ENCODE measurements around the gene RAB21. TPM values are rescaled to one million over a fixed set of nuclear protein-coding genes. Genes with fewer than 3 reads are reported as not detected.

RAB21 gene
- total and polyA plus RNA-seq, 2 donors (not counting 1 experiment from before 2014, with no cell fraction given) = 7.3 to 83.7 TPM

DNA sequence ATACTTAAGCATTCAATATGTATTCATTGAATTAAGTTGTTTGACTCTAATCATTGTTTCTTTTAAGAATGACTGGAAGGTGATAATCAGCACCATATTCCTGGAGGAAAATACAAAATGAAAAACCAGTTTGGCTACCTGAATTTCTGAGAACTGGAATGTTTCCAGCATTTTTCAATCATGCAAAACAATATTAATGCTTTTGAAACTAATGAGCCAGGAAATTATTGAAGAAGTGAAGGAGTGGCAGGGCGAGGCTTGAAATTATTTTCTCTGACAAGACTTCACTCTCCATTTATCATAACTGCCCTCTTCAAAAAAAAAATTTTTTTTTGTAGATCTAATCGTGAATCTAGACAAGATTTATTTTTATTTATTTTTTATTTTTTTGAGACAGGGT lies 49.7 kb upstream of the RAB21 start:
- Histone ChIP-seq H3K4me3 (ENCODE audit: control extremely low read depth in 1 of 5, extremely low read depth in 1 of 5, insufficient read depth in 1 of 5, low read depth in 2 of 5, low read length in 4 of 5) (no peak overlapping the region), H3K9ac (ENCODE audit: low read length) (no peak overlapping the region), H3K9me3 (ENCODE audit: control extremely low read depth in 1 of 3, control insufficient read depth in 2 of 3, insufficient read depth in 1 of 3, low read length in 2 of 3) (peaks cover 0 to 1% (median 0%) of the 10 kb centered on the region in 3 donors), H4K20me1 (ENCODE audit: control insufficient read depth, insufficient read depth, low read length, poor library complexity, severe bottlenecking) (no peaks in the 10 kb centered on the region), H3K79me2 (ENCODE audit: control insufficient read depth, insufficient read depth, low read length) (peaks cover 1% of the 10 kb centered on the region), H3K4me1 (ENCODE audit: control insufficient read depth in 2 of 2, insufficient read depth in 2 of 2, low read length in 2 of 2) (peaks cover 8 to 9% of the 10 kb centered on the region in 2 donors), H3K36me3 (replicated peaks in 1 of 2; ENCODE audit: control extremely low read depth in 1 of 2, control insufficient read depth in 1 of 2, extremely low read depth in 1 of 2, insufficient read depth in 2 of 2, low read length in 1 of 2) (peaks cover 8 to 40% of the 10 kb centered on the region in 2 experiments), H3K4me2 (replicated peaks; ENCODE audit: low read depth, low read length, poor library complexity, severe bottlenecking) (no peak overlapping the region), H2AFZ (ENCODE audit: insufficient read depth, low read depth, low read length, poor library complexity, severe bottlenecking) (no peak overlapping the region), H3K27ac (ENCODE audit: low read length in 2 of 2) (no peak overlapping the region), H3K27me3 (replicated peaks in 1 of 4; ENCODE audit: control extremely low read depth in 1 of 4, control insufficient read depth in 3 of 4, insufficient read depth in 4 of 4, low read length in 3 of 4) (no peaks in the 10 kb centered on the region)
- H3K4me3 Mint-ChIP-seq = no peak overlapping the region
- H3K9me3 Mint-ChIP-seq (ENCODE audit: insufficient read depth) = no peaks in the 10 kb centered on the region
- ATAC-seq (ENCODE audit: low read depth) (no peak), DNase-seq (no peak)
- H3K27ac Mint-ChIP-seq = no peak overlapping the region
- CTCF ChIA-PET = interaction anchor here (1.7 to 1.9 kb wide), 2 partner anchors 42 to 68 kb away, joined by 7 to 8 read pairs; no protein-coding TSS in a partner anchor
- intact Hi-C loops (cut with micrococcal nuclease) = no loop called here
- POLR2A ChIA-PET = no interaction called here
- H3K4me1 Mint-ChIP-seq = peaks cover 24% of the 10 kb centered on the region
- no peak for TF ChIP-seq EZH2 (IDR thresholded peaks at IDR 0.05; ENCODE audit: borderline replicate concordance, insufficient read depth, low read depth, low read length, poor library complexity, severe bottlenecking)
- TF ChIP-seq, protein P1, sequence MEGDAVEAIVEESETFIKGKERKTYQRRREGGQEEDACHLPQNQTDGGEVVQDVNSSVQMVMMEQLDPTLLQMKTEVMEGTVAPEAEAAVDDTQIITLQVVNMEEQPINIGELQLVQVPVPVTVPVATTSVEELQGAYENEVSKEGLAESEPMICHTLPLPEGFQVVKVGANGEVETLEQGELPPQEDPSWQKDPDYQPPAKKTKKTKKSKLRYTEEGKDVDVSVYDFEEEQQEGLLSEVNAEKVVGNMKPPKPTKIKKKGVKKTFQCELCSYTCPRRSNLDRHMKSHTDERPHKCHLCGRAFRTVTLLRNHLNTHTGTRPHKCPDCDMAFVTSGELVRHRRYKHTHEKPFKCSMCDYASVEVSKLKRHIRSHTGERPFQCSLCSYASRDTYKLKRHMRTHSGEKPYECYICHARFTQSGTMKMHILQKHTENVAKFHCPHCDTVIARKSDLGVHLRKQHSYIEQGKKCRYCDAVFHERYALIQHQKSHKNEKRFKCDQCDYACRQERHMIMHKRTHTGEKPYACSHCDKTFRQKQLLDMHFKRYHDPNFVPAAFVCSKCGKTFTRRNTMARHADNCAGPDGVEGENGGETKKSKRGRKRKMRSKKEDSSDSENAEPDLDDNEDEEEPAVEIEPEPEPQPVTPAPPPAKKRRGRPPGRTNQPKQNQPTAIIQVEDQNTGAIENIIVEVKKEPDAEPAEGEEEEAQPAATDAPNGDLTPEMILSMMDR (IDR thresholded peaks at IDR 0.05) = no peak
- no peaks in the 10 kb centered on the region for H3K27me3 Mint-ChIP-seq
- no CpG with 5 or more reads among the region's 2 CpGs for WGBS (ENCODE audit: insufficient coverage)

DNA sequence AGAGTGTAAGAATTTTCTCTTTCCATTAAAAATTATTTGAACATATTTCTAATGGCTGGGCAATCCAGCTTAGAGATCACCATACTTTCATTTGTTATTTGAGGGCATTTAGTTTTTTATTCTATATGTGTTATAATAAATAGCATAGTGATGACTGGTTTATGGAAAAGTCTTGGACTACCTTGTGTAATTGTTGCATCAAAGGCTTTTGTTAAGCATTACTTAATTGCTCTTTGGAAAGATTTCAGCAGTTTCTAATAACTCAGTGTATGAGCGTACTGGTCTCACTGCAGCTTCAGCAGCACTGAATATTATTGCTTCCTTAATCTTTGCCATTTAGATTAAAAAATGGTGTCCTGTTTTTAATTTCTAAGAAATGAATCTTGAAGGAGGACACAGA lies 46.0 kb upstream of the RAB21 start:
- Histone ChIP-seq H3K27ac (ENCODE audit: low read length in 2 of 2) (no peak overlapping the region), H3K79me2 (ENCODE audit: control insufficient read depth, insufficient read depth, low read length) (no peaks in the 10 kb centered on the region), H4K20me1 (ENCODE audit: control insufficient read depth, insufficient read depth, low read length, poor library complexity, severe bottlenecking) (no peaks in the 10 kb centered on the region), H3K36me3 (replicated peaks in 1 of 2; ENCODE audit: control extremely low read depth in 1 of 2, control insufficient read depth in 1 of 2, extremely low read depth in 1 of 2, insufficient read depth in 2 of 2, low read length in 1 of 2) (peaks cover 2 to 19% of the 10 kb centered on the region in 2 experiments), H3K9ac (ENCODE audit: low read length) (no peak overlapping the region), H3K4me1 (ENCODE audit: control insufficient read depth in 2 of 2, insufficient read depth in 2 of 2, low read length in 2 of 2) (peaks cover 8 to 9% of the 10 kb centered on the region in 2 donors), H3K27me3 (replicated peaks in 1 of 4; ENCODE audit: control extremely low read depth in 1 of 4, control insufficient read depth in 3 of 4, insufficient read depth in 4 of 4, low read length in 3 of 4) (no peaks in the 10 kb centered on the region), H3K4me3 (ENCODE audit: control extremely low read depth in 1 of 5, extremely low read depth in 1 of 5, insufficient read depth in 1 of 5, low read depth in 2 of 5, low read length in 4 of 5) (no peak overlapping the region), H3K9me3 (ENCODE audit: control extremely low read depth in 1 of 3, control insufficient read depth in 2 of 3, insufficient read depth in 1 of 3, low read length in 2 of 3) (peaks cover 4 to 10% (median 5%) of the 10 kb centered on the region in 3 donors), H2AFZ (ENCODE audit: insufficient read depth, low read depth, low read length, poor library complexity, severe bottlenecking) (no peak overlapping the region), H3K4me2 (replicated peaks; ENCODE audit: low read depth, low read length, poor library complexity, severe bottlenecking) (no peak overlapping the region)
- intact Hi-C loops (cut with micrococcal nuclease) = no loop called here
- H3K9me3 Mint-ChIP-seq (ENCODE audit: insufficient read depth) = peaks cover 7% of the 10 kb centered on the region
- no peak overlapping the region for H3K27ac Mint-ChIP-seq
- CTCF ChIA-PET = interaction anchor here (0.6 to 2.0 kb wide), 2 partner anchors 39 to 147 kb away, joined by 4 to 7 read pairs; no protein-coding TSS in a partner anchor
- POLR2A ChIA-PET = no interaction called here
- no peak for ATAC-seq (ENCODE audit: low read depth)
- H3K4me3 Mint-ChIP-seq = no peak overlapping the region
- WGBS (ENCODE audit: insufficient coverage) = no CpG with 5 or more reads among the region's 1 CpG
- H3K27me3 Mint-ChIP-seq = no peaks in the 10 kb centered on the region
- DNase-seq = no peak
- TF ChIP-seq, protein P1 (IDR thresholded peaks at IDR 0.05) = no peak
- TF ChIP-seq EZH2 (IDR thresholded peaks at IDR 0.05; ENCODE audit: borderline replicate concordance, insufficient read depth, low read depth, low read length, poor library complexity, severe bottlenecking) = no peak
- H3K4me1 Mint-ChIP-seq = peaks cover 26% of the 10 kb centered on the region

Data from B cell (primary cell).